Activated CD4-positive, alpha-beta memory T cell treated with anti-CD3 and anti-CD28 coated beads for 36 hours (primary cell): ENCODE results near the gene CFAP97D2. TPM values are rescaled to one million over a fixed set of nuclear protein-coding genes. Genes with fewer than 3 reads are reported as not detected.

Source experiments
- CTCF ChIA-PET: fragments of 350-600 bp; sonication (Branson Sonifier 250); formaldehyde crosslinking; loops from one replicate; lab custom pipeline; 2021; ENCODE audit warnings: antibody characterized with exemption, inconsistent platforms; lab: Charles Lee
- POLR2A ChIA-PET: fragments of 350-600 bp; sonication (Branson Sonifier 250); formaldehyde crosslinking; loops from one replicate; lab custom pipeline; 2021; ENCODE audit warnings: antibody characterized with exemption; lab: Charles Lee
- DNase-seq: peaks from one replicate; pipeline ENCODE4 v3.0.0-alpha.2; 2020
- H3K27ac Mint-ChIP-seq: one replicate; pipeline ENCODE4 v1.8.0; 2021; ENCODE audit warnings: mixed read lengths
- H3K27me3 Mint-ChIP-seq: one replicate; pipeline ENCODE4 v1.8.0; 2021; ENCODE audit warnings: mixed read lengths
- H3K36me3 Mint-ChIP-seq: one replicate; pipeline ENCODE4 v1.8.0; 2021; ENCODE audit warnings: mixed read lengths
- H3K4me1 Mint-ChIP-seq: one replicate; pipeline ENCODE4 v1.8.0; 2021; ENCODE audit warnings: low read depth, mixed read lengths
- H3K4me3 Mint-ChIP-seq: one replicate; pipeline ENCODE4 v1.8.0; 2021; ENCODE audit warnings: mild to moderate bottlenecking, mixed read lengths
- H3K9me3 Mint-ChIP-seq: one replicate; pipeline ENCODE4 v1.8.0; 2021; ENCODE audit warnings: mixed read lengths
- intact Hi-C: fragments of 100-400 bp; cut with micrococcal nuclease; formaldehyde crosslinking; loops from one replicate; pipeline ENCODE4 v1.15.1; 2023
- total RNA-seq, 2 experiments: library from RNA; stranded (reverse); gene quantifications; one replicate each; pipeline ENCODE4 v1.2.3, GENCODE V29; 2021

The CFAP97D2 gene
- total RNA-seq, 2 experiments from 2014 or later: not detected

- Mint-ChIP-seq H3K4me1 (peaks cover 17% of the 10 kb centered on the region), H3K27ac (peak overlapping the region; percentile 21), H3K36me3 (peaks cover 10% of the 10 kb centered on the region), H3K9me3 (peaks cover 4% of the 10 kb centered on the region), H3K4me3 (no peak overlapping the region), H3K27me3 (no peaks in the 10 kb centered on the region)
- CTCF ChIA-PET: no interaction called here
- POLR2A ChIA-PET: interaction anchor here (0.6 kb wide), 1 partner anchor 10 kb away, joined by 3 read pairs; no protein-coding TSS in a partner anchor
- no peak for DNase-seq
- intact Hi-C loops: no loop called here
These were observed 44.0 kb upstream of the CFAP97D2 start for GRCh38 chr13:114134944-114135610.

- Mint-ChIP-seq H3K4me1 (peaks cover 13% of the 10 kb centered on the region), H3K27ac (no peak overlapping the region), H3K36me3 (peaks cover 10% of the 10 kb centered on the region), H3K9me3 (peaks cover 4% of the 10 kb centered on the region), H3K4me3 (no peak overlapping the region), H3K27me3 (no peaks in the 10 kb centered on the region)
- CTCF ChIA-PET: no interaction called here
- no peak for DNase-seq
- intact Hi-C loops: no loop called here
- POLR2A ChIA-PET: no interaction called here
These were observed 43.3 kb upstream of the CFAP97D2 start for GRCh38 chr13:114135731-114136171.

- Mint-ChIP-seq H3K27ac (peak overlapping the region; percentile 31), H3K4me1 (peaks cover 13% of the 10 kb centered on the region), H3K27me3 (no peaks in the 10 kb centered on the region), H3K9me3 (peaks cover 4% of the 10 kb centered on the region), H3K36me3 (peaks cover 2% of the 10 kb centered on the region), H3K4me3 (no peak overlapping the region)
- ChIA-PET CTCF (no interaction called here), POLR2A (no interaction called here)
- intact Hi-C loops: no loop called here
- DNase-seq: no peak
These were observed 42.5 kb upstream of the CFAP97D2 start for GRCh38 chr13:114136576-114136975.

DNA sequence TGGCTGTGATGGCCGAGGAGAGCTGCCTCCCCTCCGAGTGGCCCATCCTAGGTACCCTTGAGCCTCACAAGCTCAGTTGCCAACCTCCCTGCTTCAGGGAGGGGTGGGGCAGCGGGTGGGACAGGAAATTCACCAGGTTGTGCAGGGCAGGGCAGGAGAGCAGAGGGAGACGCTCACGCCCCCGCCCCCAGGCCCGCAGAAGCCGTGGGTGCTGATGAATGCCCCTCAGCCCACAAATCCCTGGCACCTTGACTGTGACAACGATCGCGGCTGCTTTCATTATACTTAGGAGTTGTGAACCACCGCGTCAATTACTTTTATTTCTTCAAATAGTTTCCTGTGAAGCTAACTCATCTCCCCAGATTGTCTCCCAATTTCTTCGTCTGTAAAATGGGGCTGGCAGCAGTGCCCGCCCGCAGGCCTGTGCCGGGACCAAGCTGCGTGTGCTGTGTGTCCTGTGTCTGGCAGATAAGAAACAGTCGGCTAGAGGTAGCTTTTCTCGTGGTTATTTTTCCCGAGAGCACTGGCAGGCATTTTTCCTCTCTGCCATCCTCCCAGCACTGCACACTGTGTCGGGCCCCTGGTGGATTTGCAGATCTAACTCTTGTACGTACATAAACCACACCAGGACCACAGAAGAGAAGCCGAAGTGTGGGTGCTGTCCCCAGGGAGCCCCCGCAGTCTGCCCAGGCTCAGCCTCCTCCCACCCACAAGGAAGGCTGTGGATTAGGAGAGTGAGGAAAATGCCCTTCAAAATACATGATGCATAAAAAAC, 38.7 kb upstream of the CFAP97D2 start:
- intact Hi-C loops: loop anchor here (1.0 to 5.0 kb wide), 2 partner anchors 8 to 87 kb away; no protein-coding TSS in a partner anchor
- Mint-ChIP-seq H3K27me3 (no peaks in the 10 kb centered on the region), H3K4me1 (peaks cover 2% of the 10 kb centered on the region), H3K27ac (no peak overlapping the region), H3K4me3 (no peak overlapping the region), H3K9me3 (peaks cover 4% of the 10 kb centered on the region), H3K36me3 (no peaks in the 10 kb centered on the region)
- CTCF ChIA-PET: interaction anchor here (0.8 to 1.4 kb wide), 2 partner anchors 11 to 33 kb away, joined by 3 read pairs; no protein-coding TSS in a partner anchor
- DNase-seq: peak; percentile 60
- POLR2A ChIA-PET: interaction anchor here (0.6 to 1.2 kb wide), 2 partner anchors 9 to 226 kb away, joined by 5 to 6 read pairs; no protein-coding TSS in a partner anchor

- peak; percentile 67 for DNase-seq
- POLR2A ChIA-PET: interaction anchor here (0.6 to 1.2 kb wide), 2 partner anchors 10 to 227 kb away, joined by 5 to 6 read pairs; no protein-coding TSS in a partner anchor
- CTCF ChIA-PET: interaction anchor here (1.4 kb wide), 1 partner anchor 11 kb away, joined by 3 read pairs; no protein-coding TSS in a partner anchor
- Mint-ChIP-seq H3K4me3 (no peak overlapping the region), H3K4me1 (peaks cover 2% of the 10 kb centered on the region), H3K9me3 (peaks cover 4% of the 10 kb centered on the region), H3K36me3 (no peaks in the 10 kb centered on the region), H3K27ac (no peak overlapping the region), H3K27me3 (no peaks in the 10 kb centered on the region)
- intact Hi-C loops: loop anchor here (1.0 to 5.0 kb wide), 2 partner anchors 7 to 86 kb away; no protein-coding TSS in a partner anchor
These were observed 38.2 kb upstream of the CFAP97D2 start for GRCh38 chr13:114140906-114141250.

GRCh38 chr13:114141261-114141996, 37.6 kb upstream of the CFAP97D2 start:
- no peak for DNase-seq
- POLR2A ChIA-PET: interaction anchor here (0.6 to 1.8 kb wide), 4 partner anchors 10 to 80 kb away, joined by 3 to 9 read pairs (median 4); no protein-coding TSS in a partner anchor
- Mint-ChIP-seq H3K9me3 (peaks cover 4% of the 10 kb centered on the region), H3K36me3 (no peaks in the 10 kb centered on the region), H3K4me3 (no peak overlapping the region), H3K27me3 (no peaks in the 10 kb centered on the region), H3K4me1 (peaks cover 2% of the 10 kb centered on the region), H3K27ac (no peak overlapping the region)
- CTCF ChIA-PET: no interaction called here
- intact Hi-C loops: loop anchor here (5.0 kb wide), 1 partner anchor 86 kb away; no protein-coding TSS in a partner anchor

GRCh38 chr13:114142137-114142550, 36.9 kb upstream of the CFAP97D2 start:
- Mint-ChIP-seq H3K4me3 (no peak overlapping the region), H3K27ac (no peak overlapping the region), H3K9me3 (peaks cover 4% of the 10 kb centered on the region), H3K4me1 (peaks cover 2% of the 10 kb centered on the region), H3K36me3 (no peaks in the 10 kb centered on the region), H3K27me3 (no peaks in the 10 kb centered on the region)
- POLR2A ChIA-PET: interaction anchor here (0.6 to 1.8 kb wide), 3 partner anchors 11 to 81 kb away, joined by 3 to 9 read pairs (median 4); no protein-coding TSS in a partner anchor
- no peak for DNase-seq
- CTCF ChIA-PET: no interaction called here
- intact Hi-C loops: loop anchor here (5.0 kb wide), 1 partner anchor 85 kb away; no protein-coding TSS in a partner anchor

DNA sequence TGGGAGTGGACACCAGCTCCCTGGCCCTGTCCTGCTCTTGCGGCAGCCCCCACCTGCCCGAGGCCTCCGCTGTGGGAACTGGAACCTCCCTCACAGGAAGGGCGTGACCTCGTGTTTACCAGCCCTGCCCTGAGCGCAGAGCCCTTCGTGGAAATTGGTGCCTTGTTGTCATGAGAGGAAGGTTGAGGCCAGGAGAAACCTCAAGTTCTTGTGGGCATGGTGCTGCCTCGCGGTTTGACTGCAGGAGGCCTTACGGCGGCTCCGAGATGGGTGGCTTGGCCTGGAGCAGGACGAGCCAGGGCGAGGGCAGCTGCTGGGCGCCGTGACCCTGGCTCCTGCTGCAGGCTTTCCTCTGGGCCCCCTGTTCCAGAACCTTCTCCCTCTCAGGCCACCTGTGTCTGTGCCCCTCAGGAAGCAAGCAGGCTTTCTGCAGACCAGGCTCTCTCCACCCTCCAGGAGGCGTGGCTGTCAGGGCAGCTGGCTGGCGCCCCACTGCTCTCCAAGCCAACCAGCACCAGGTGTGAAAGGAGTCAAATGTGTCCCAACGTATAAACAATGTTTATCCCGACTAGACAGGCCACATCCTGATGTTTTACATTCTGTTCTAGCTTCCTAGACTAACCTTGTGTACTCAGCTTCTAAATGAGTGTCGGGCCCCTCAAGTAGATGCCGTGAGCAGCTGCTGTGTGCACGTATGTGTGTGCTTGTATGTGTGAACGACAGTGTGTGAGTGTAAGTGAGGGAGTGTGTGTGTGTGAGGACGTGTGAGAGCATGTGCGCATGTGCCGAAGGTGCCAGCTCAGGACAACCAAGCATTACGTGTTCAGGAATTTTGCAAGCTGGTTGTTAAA, 36.2 kb upstream of the CFAP97D2 start:
- POLR2A ChIA-PET: interaction anchor here (1.0 to 1.8 kb wide), 4 partner anchors 10 to 77 kb away, joined by 3 to 9 read pairs (median 5); partner anchors contain the start of gene RASA3
- DNase-seq: peak; percentile 81

GRCh38 chr13:114143806-114144605, 35.1 kb upstream of the CFAP97D2 start:
- POLR2A ChIA-PET: interaction anchor here (0.8 to 1.0 kb wide), 3 partner anchors 11 to 78 kb away, joined by 3 to 7 read pairs (median 4); partner anchors contain the start of gene RASA3
- H3K36me3 Mint-ChIP-seq: no peaks in the 10 kb centered on the region

More for the DNA sequence above, 36.2 kb upstream of the CFAP97D2 start:
- H3K9me3 Mint-ChIP-seq: peaks cover 1% of the 10 kb centered on the region
- no peaks in the 10 kb centered on the region for H3K36me3 Mint-ChIP-seq
- intact Hi-C loops: loop anchor here (1.0 to 5.0 kb wide), 2 partner anchors 14 to 84 kb away; no protein-coding TSS in a partner anchor
- H3K27ac Mint-ChIP-seq: no peak overlapping the region
- H3K27me3 Mint-ChIP-seq: no peaks in the 10 kb centered on the region
- no peak overlapping the region for H3K4me3 Mint-ChIP-seq
- H3K4me1 Mint-ChIP-seq: peaks cover 2% of the 10 kb centered on the region
- CTCF ChIA-PET: interaction anchor here (1.1 to 1.3 kb wide), 2 partner anchors 12 to 83 kb away, joined by 4 to 6 read pairs; no protein-coding TSS in a partner anchor

More at GRCh38 chr13:114143806-114144605, 35.1 kb upstream of the CFAP97D2 start:
- DNase-seq: peak; percentile 66
- intact Hi-C loops: loop anchor here (1.0 to 5.0 kb wide), 2 partner anchors 15 to 83 kb away; no protein-coding TSS in a partner anchor
- CTCF ChIA-PET: interaction anchor here (0.7 to 1.3 kb wide), 4 partner anchors 13 to 85 kb away, joined by 3 to 6 read pairs (median 4); no protein-coding TSS in a partner anchor
- Mint-ChIP-seq H3K4me3 (no peak overlapping the region), H3K27ac (no peak overlapping the region), H3K4me1 (peaks cover 13% of the 10 kb centered on the region), H3K27me3 (no peaks in the 10 kb centered on the region), H3K9me3 (no peaks in the 10 kb centered on the region)
